Measurements from ENCODE around the gene WDR35. TPM values are rescaled to one million over a fixed set of nuclear protein-coding genes. Genes with fewer than 3 reads are reported as not detected.

Gene WDR35
- total RNA-seq, 4 donors from 2014 or later = 17.6 to 19.2 (median 18.1) TPM

DNA sequence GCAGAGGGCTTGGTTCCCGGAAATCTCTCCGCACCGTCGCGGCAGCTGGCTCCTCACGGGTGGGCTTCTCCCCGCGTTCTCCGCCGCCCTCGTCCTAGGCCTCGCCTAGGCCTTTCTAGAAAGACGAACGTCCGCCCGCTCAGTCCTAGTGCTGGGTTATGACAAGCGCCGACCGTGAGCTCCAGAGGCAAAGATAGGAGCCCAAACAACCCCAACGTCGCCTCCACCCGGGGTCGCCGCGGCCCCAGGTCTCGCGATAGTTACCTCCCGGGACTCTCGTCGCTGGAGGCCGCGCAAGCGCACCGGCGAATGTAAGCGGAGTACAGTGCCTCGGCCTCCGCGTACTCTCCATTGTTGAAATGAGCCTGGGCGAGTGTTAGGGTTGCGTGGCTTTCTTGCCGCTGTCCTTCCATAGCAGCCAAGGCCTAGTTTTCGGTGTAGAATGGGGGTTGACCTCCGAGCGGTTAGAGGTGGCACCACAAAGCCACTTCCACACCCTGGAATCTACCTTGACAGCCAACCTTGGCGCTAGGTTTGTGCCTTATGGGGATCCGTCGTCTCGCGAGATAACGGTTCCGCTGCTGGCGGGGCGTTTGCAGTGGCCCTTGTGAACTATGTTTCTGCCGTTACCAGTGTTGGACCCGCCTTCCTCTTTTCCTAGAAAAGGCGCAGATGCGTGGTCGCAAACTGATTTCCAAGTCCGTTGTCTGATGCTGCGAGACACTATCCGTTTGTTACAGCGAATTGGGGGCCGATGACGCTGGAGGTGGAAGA is 88.3 kb downstream of the WDR35 start, which contains the start of gene TTC32:
TSS of gene TTC32 (minus strand) at position 542 of the 774 bp plus-strand sequence. CDS start at position 413, 129 bp downstream.
- intact Hi-C loops (cut with DNase I) = no loop called here
- H3K4me3 ChIP-seq (replicated peaks in 1 of 3) = peak within 1 kb of the TSS; percentile 57 to 72 (median 70)
- peak within 1 kb of the TSS; percentile 94 to 97 (median 97) for H3K27ac ChIP-seq
- TF ChIP-seq, protein P1, sequence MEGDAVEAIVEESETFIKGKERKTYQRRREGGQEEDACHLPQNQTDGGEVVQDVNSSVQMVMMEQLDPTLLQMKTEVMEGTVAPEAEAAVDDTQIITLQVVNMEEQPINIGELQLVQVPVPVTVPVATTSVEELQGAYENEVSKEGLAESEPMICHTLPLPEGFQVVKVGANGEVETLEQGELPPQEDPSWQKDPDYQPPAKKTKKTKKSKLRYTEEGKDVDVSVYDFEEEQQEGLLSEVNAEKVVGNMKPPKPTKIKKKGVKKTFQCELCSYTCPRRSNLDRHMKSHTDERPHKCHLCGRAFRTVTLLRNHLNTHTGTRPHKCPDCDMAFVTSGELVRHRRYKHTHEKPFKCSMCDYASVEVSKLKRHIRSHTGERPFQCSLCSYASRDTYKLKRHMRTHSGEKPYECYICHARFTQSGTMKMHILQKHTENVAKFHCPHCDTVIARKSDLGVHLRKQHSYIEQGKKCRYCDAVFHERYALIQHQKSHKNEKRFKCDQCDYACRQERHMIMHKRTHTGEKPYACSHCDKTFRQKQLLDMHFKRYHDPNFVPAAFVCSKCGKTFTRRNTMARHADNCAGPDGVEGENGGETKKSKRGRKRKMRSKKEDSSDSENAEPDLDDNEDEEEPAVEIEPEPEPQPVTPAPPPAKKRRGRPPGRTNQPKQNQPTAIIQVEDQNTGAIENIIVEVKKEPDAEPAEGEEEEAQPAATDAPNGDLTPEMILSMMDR (IDR thresholded peaks at IDR 0.05) = peak in 1 of 6 experiments; percentile 31
- peak in 1 of 2 donors; percentile 77 for TF ChIP-seq POLR2A (IDR thresholded peaks at IDR 0.05)
- H3K27me3 ChIP-seq = no peaks in the 10 kb centered on the region
- WGBS, 2 donors = 1% methylated on average over 34 to 37 of the region's 65 CpGs
- no peaks in the 10 kb centered on the region for H3K9me3 ChIP-seq
- DNase-seq = peak; percentile 90 to 93
- no peaks in the 10 kb centered on the region for H3K36me3 ChIP-seq
- peaks cover 23 to 28% of the 10 kb centered on the region in 2 donors for H3K4me1 ChIP-seq

DNA sequence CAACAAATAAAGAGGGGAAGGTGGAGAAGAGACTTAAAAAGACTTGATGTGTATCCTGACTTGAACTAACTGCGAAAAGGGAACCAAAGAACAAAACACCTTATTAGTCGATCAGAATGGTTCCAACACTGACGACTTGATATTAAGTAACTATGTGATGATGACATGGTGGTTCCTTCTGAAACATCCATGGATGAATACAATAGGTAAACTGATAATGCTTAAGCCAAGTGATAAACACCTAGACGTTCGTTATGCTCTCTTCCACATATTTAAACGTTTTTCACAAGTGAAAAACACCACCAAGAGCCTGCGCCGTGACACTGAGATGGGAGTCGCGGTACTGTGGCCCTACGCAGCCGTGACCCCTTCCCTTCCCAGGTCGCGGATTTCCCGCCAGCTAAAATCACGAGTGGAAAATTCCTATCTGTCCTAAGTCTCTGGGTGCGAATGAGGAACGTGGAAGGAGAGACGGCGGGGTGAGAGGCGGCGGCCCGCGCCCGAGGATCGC is 88.9 kb downstream of the WDR35 start:
- WGBS, 2 donors = 1 to 2% methylated on average over 26 of the region's 26 CpGs
- H3K4me1 ChIP-seq = peaks cover 23 to 28% of the 10 kb centered on the region in 2 donors
- TF ChIP-seq, protein P1 (IDR thresholded peaks at IDR 0.05) = no peak

DNA sequence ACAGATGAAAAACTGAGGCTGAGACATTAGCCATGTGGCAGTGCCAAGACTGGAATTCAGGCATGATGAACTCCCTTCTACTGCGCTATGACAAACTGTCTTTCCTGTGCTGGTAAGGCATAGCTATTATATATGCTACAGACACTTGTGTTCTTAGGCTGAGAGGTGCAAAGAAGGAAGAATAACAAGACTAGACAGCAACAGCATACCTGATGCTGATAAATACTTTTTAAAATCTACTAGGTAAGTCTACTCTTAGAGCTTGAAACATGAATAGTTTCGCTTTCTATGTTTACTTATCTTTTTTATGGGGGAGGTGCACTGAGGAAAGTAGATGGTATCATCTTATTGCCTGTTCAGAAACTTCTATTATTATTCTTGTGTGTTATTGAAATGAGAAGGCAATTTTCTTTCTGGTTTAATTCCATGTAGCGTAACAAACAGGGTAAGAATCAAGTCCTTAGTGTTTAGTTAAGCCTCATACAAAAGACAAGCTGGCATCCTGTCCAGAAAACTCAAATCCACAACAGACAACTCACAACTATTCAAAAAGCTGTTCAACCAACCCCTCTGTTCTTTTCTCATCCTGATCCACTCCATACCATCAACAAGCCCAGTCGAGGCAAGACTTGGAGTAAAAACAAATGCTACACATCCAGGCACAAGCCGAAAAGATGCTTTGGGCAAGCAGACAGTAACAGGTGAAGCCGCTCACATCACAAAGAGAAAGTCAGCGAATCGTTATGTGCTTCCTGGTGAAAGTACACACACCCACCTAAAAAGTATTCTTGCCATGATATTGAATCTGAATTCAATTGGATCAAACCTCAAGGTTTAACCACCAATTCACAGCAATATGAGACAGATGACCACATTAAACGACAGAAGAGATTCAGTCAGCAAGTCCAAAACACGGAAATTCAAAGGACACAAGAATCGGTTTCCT is 89.6 kb downstream of the WDR35 start:
- 34 to 40% methylated on average over 11 of the region's 11 CpGs for WGBS, 2 donors
- Histone ChIP-seq H3K9me3 (no peaks in the 10 kb centered on the region), H3K27me3 (no peaks in the 10 kb centered on the region), H3K36me3 (no peaks in the 10 kb centered on the region), H3K4me1 (peaks cover 23 to 32% of the 10 kb centered on the region in 2 donors), H3K27ac (peak overlapping the region in 1 of 3 donors; percentile 97), H3K4me3 (replicated peaks in 1 of 3) (peak overlapping the region in 2 of 3 donors; percentile 70 to 72)
- no peak for DNase-seq
- intact Hi-C loops (cut with DNase I) = no loop called here
- TF ChIP-seq, protein P1 (IDR thresholded peaks at IDR 0.05) = no peak
- TF ChIP-seq POLR2A (IDR thresholded peaks at IDR 0.05) = no peak

More for the DNA sequence above, 88.9 kb downstream of the WDR35 start:
- H3K4me3 ChIP-seq (replicated peaks in 1 of 3) = peak overlapping the region; percentile 57 to 72 (median 70)
- no peak for DNase-seq
- no peaks in the 10 kb centered on the region for H3K36me3 ChIP-seq
- no peaks in the 10 kb centered on the region for H3K27me3 ChIP-seq
- peak overlapping the region; percentile 94 to 97 (median 97) for H3K27ac ChIP-seq
- intact Hi-C loops (cut with DNase I) = no loop called here
- no peaks in the 10 kb centered on the region for H3K9me3 ChIP-seq

DNA sequence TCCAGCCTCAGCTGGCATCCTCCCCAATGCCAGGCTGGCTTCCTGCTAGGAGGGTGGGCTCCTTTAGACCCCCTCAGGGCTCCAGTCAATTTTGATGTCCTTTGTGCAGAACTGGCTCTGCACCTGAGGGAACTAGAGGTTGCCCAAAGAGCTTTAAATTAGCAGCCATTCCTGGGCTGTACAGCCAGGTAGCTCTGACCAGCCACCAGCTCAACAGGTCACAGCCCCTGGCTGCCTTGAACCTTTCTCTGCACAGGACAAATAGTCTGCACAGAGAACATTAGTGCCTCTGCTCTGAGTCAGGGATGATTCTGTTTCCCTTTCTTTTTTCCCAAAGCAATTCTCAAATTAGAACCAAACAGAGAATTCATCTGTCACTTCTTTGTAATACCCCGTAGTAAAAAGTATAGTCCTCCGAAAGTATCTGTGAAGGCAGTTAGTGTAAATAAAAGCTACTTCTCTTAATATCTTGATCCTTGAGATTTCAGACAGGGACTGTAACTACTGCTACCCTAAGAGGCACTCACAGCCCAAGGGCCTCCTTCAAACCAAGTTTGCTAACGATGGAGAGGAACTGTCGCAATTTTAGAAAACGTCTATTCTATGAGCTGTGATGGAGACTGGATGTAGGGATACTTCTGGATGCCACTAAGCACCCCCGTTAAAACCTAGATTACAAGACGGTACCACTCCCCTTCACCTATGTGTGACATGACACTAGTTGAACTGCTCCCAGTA is 91.1 kb downstream of the WDR35 start:
- DNase-seq = no peak
- intact Hi-C loops (cut with DNase I) = no loop called here
- Histone ChIP-seq H3K4me1 (peaks cover 23 to 32% of the 10 kb centered on the region in 2 donors), H3K36me3 (no peaks in the 10 kb centered on the region), H3K4me3 (replicated peaks in 1 of 3) (no peak overlapping the region), H3K27ac (no peak overlapping the region), H3K27me3 (no peaks in the 10 kb centered on the region), H3K9me3 (no peaks in the 10 kb centered on the region)
- WGBS, 2 donors = 58 to 66% methylated on average over 7 of the region's 7 CpGs
- TF ChIP-seq POLR2A (IDR thresholded peaks at IDR 0.05) = no peak
- TF ChIP-seq, protein P1 (IDR thresholded peaks at IDR 0.05) = no peak
